ENCODE results near the gene POLR2J2. TPM values are rescaled to one million over a fixed set of nuclear protein-coding genes. Genes with fewer than 3 reads are reported as not detected.
A peak's percentile ranks its signal among the peaks of the same experiment; 100 is the strongest.
"Not testable (repeated sequence)": the region's sequence is repeated elsewhere in the genome, so short reads cannot be mapped to it uniquely, and the experiment has no call there.

Gene POLR2J2
- total RNA-seq (2014; rRNA removed; shearing (Covaris generic)) = 2.8 and 4.2 TPM in 2 replicates

DNA sequence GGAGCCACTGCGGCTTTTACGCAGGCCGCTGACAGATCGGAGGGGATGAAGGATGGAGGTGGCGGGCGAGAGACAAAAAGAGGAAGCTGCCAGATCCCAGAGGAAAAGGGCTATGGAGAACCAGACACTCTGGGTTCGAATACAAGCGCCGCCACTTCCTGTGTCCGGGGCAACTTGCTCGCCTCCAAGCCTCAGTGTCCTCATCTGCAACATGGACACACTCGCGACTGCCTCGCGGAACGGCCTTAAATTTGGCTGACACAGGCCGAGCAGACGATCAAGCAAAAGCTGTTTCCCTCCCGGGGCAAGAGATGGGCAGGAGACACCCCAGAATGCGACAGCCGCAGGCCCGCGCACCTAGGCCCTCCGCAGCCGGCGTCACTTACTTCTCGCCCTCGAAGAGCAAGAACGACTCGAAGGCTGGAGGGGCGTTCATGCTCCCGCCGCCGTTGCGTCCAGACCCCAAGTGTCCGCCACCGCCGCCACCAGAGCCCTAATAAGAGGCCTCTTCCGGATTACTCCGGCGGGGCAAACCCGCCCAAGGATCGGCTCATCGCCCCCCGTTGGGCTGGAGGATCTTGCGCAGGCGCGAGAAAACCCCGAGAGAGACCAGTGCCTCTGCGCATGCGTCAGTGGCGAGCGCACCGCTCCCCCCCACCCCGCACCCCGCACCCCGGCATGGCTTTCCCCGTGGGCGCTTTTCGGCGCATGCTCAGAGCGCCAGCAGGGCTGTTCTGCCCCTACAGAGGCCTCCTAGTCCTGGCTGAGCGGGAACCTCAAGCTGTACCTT lies at the start of gene POLR2J2:
Gene POLR2J2, minus strand, starts transcription at position 498 of the 790 bp plus-strand sequence. Its CDS starts 62 bp downstream, at position 436.
- DNase-seq (ENCODE audit: low spot score) = peak; percentile 50

DNA sequence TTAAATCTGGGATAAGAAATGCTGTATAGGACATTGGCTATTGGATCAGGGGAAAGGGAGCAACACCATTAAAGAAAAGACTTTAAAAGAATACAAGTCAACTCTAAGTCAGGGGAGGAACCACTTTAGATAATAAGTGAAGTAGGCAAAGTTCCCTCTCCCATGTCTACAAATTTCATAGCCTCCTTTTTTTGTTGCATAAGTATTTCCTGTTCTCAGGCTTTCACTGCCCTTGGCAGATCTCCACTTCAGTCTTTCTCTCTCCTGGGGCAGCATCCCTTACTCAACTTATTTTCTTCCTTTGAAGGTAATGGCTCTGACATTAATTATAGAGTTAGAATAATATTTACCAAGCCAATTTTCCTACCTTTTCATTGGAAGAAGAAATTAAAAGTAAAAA lies 47.0 kb upstream of the POLR2J2 start:
- not testable (repeated sequence) for DNase-seq (ENCODE audit: low spot score)

GRCh38 chr7:102715718-102716117 lies 44.3 kb upstream of the POLR2J2 start:
- peak; percentile 42 for DNase-seq (ENCODE audit: low spot score)

DNA sequence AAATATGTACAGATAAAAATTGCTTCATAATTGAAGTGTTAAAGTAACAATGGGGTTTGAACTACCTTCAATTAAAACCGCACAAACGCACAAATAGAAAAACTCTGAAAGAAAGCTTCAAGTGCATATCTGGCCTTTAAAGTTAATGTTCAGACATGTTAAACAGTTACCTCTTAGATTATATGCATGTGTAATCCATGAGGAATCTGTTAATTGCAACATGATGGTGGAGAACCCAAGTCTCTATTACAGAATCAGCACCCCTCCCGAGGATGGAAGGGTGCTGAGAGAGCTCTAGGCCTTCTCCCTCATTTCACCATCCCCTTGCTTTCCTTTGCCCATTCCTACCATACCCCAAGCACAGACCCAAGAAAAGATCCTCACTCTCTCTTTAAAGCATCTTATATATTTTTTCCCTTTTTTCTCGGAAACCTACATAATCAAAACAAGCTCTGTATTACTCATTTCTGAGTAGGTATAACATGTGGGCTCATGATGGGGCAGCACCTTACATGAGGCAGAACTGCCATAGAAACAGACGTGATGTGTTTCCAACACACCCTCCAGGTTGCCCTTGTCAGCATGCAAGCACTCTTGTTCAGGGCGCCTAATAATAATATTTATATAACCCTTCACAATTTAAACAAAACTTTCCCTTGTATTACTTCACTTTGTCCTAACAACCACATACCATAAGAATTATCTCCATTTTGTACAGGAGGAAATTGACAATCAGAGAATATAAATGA lies 43.5 kb upstream of the POLR2J2 start:
- not testable (repeated sequence) for DNase-seq (ENCODE audit: low spot score)

GRCh38 chr7:102713691-102714080 lies 42.2 kb upstream of the POLR2J2 start:
- DNase-seq (ENCODE audit: low spot score) = not testable (repeated sequence)

DNA sequence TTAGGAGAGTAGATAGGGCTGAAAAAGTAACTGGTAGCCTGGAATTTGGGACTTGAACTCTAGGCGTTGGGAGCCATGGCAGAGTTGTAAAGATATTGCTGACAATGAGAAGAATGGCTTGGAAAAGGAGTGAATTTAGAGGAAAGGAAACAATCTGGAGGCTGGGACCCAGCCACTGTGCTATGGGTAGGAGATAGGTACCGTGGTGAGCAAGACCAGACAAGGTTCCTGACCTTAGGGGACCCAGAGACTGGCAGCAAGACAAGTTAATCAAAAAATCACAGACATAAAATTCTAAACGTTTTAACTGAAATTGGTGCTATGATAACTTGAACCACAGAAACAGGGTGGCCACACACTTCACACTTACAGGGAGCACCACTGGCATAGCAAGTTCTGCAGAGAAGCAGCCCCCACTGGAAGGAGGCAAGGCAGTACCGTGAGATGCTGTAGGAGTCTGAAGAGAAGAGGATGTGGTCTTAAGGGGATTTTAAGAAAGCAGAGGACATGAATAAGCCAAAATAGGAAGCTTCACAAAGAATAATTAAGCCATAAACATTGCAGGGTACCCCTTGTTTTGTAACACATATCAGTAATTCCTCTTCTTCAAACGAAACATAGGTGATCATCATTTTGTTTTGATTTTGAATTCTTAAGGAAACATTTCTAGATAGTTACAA lies 41.7 kb upstream of the POLR2J2 start:
- not testable (repeated sequence) for DNase-seq (ENCODE audit: low spot score)

GRCh38 chr7:102698962-102699750 lies 27.7 kb upstream of the POLR2J2 start:
- DNase-seq (ENCODE audit: low spot score) = not testable (repeated sequence)

DNA sequence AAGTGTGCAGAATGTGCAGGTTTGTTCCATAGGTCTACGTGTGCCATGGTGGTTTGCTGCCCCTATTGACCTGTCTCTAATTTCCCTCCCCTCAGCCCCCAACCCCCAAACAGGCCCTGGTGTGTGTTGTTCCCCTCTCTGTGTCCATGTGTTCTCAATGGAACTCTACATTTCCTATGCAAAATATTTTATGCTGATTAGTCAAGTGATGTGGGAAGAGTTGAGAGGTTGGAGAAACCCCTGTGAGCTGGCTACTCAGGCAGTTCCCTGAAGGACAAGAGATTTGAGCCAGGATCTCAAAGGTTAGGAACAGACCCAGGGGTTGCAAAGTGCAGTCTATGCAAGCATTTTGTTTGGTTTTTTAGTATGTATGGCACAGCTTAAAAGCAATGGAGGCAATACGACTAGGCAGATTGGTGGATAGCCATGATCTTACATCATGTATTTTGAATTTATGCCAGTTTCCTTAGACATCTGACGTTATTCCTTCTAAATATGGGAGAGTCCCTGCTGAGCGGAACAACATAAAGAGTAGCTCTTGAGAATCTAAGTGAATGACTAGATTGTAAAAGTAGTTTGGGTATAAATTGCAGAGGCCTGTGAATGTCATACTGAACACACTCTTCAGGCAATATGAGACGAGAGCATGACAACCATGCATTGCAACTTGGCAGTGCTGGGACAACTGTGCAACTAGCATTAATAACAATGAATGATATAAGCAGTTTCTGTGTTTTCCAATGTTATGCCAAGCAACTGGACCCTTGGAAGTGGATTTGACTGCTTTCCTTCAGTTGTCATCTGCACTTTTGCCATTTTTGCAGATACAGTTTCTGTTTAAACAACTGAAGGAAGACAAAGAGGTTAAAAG lies 26.4 kb upstream of the POLR2J2 start:
- not testable (repeated sequence) for DNase-seq (ENCODE audit: low spot score)

DNA sequence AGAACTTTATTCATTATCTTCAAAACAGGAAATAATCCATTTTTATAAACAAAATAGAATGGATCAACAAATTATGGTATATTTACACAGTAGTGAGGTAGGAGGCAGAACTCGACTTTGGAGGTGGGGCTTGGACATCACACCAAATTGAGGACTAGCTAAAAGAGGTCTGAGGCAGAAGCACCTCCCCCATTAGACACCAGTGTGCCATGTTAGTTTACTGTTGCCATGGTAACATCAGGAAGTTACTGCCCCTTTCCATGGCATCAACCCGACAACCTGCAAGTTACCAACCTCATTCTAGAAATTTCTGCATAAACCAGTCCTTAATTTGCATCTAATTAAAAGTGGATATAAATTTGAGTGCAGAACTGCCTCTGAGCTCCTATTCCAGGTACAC lies 24.5 kb upstream of the POLR2J2 start:
- not testable (repeated sequence) for DNase-seq (ENCODE audit: low spot score)

GRCh38 chr7:102695033-102695552 lies 23.6 kb upstream of the POLR2J2 start:
- DNase-seq (ENCODE audit: low spot score) = not testable (repeated sequence)

DNA sequence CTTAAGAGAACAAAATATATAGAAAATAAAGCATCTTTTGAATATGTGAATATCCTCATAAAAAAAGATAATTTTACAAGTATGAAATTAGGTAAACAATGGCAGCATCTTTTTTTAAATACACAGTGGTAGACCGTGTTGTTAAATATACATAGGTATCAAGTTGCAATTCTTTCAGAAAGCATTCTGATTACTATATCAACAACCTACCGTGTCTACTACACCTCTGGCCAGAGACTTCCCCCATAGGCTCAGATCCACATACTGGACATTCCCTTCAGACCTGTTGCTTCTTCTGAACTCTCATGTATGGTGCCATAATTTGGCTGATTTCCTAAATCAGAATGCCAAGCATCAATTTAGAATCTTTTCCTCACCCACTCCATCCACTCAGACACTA lies 22.5 kb upstream of the POLR2J2 start:
- not testable (repeated sequence) for DNase-seq (ENCODE audit: low spot score)

- DNase-seq (ENCODE audit: low spot score) = not testable (repeated sequence)
Measured at GRCh38 chr7:102690602-102691001, 19.1 kb upstream of the POLR2J2 start.

DNA sequence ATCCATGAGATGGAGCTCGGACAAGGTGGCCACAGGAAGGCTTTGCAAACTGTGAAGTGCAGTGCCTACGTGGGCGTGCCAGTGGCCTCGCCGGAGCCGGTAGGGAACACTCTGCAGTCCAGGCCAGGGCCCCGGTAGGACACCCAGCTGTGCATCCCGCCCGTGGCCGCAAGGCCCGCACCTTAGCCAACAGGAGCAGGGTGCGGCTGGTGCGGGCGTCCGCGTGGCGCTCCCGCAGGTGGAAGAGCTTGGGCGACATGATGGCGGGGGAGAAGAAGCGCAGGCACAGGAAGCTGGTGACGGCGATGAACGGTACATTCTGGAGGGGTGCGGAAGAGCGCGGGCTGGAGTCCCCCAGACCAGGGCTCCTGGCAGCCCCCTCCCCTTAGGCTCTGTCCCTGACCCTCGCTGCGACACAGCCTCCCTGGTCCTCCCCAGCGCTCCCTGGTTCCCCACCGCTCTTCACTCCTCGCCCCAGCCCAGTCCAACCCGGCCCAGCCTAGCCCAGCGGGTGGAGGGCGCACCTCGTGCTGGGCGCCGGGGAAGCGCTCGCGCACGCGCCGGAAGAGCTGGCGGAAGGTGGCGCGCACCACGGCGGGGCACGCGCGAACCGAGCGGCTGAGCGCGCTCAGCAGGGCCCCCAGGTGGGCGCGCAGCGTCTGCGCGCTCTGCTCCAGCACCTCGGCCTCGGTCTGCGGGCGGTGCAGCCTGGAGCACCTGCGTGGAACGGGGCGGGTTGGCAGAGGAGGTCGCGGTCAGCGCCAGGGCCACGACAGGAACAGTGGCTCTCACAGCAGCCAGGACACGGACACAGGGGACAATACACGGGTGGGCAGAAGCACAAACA lies 18.2 kb upstream of the POLR2J2 start:
- DNase-seq (ENCODE audit: low spot score) = not testable (repeated sequence)

- not testable (repeated sequence) for DNase-seq (ENCODE audit: low spot score)
Measured at GRCh38 chr7:102688299-102689036, 17.0 kb upstream of the POLR2J2 start.

DNA sequence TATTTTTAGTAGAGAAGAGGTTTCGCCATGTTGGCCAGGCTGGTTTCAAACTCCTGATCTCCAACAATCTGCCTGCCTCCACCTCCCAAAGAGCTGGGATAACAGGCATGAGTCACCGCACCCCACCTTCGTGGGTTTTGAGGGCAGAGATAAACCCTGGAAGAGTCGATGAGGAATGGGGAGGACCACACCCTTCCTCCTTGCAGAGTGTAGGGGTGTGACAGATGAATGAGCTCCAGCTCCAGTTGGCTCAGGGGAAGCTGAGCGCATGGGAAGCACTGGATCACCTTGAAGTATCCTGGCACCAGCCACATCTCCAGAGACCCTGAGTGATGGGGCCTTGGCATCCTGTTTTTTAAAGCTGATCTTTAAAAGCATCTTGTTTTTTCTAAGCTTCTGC lies 11.1 kb upstream of the POLR2J2 start:
- not testable (repeated sequence) for DNase-seq (ENCODE audit: low spot score)

DNA sequence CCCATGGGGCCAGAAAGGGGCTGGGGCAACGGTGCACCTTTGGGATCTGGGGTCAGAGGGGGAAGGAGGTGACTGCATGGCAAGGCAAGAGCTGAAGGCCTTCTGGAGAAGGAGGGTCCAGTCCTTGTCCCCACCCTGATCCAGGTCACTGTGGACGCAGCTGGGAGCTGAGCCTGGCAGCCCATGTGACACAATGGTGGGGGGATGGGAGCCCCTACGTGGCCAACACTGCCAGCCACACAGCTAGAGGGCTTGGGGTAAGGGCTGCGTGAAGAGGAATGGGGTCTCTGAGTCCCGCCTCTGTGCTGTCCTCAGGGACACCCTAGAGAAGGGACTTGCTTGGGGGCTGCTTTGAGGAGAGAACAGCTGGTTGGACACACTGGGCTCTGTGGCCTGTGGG lies 9.3 kb upstream of the POLR2J2 start:
- not testable (repeated sequence) for DNase-seq (ENCODE audit: low spot score)

DNA sequence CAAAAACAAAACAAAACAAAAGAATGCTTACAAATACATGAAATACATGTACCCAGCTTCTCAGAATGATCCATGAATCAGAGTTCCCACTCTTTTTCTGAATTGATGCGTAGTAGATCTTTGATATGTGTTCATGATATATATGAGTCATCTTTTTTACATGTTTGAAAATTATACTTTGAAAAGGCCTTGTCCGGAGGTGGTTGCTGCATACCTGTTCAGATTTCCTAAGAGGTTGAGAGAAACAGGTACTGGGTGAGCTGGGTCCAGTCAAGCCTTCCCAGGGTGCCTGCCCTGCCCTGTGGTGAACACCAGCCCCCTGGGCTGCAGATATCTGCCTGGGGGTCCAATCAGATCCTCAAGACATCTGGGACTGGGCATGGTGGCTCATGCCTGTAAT lies 4.1 kb upstream of the POLR2J2 start:
- DNase-seq (ENCODE audit: low spot score) = not testable (repeated sequence)

DNA sequence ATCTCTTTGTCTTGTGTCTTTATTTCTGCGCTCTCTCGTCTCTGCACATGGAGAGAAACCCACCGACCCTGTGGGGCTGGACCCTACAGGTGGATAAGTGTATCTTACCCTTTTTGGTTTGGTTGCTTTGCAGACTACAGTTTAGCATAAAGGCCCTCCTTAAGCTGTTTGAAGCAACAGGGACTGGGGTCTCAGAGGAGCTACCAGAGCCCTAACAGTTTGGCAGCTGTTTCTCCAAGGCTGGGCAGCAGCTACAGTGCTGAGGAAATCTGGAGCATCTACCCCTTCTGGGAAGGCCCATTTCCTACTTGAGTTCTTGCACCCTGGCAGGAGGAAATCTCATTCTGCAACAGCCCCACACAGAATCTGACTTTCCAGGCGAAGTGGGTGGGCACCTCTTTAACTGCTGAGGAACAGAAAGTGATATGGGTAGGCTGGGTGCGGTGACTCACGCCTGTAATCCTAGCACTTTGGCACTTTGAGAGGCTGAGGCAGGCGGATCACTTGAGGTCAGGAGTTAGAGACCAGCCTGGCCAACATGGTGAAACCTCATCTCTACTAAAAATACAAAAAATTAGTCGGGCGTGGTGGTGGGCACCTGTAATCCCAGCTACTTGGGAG lies 2.1 kb upstream of the POLR2J2 start:
- not testable (repeated sequence) for DNase-seq (ENCODE audit: low spot score)
